Colonic mucosa (tissue), 4 donors: ENCODE data around the gene TRMT11. TPM values are rescaled to one million over a fixed set of nuclear protein-coding genes. Genes with fewer than 3 reads are reported as not detected.

ENCODE experiments used
- DNase-seq: peaks from one replicate; pipeline ENCODE4 v3.0.0-alpha.2; 2020
- H3K27ac ChIP-seq: fragments of 200-600 bp; one replicate; pipeline ENCODE4 v1.8.0; 2021
- H3K27me3 ChIP-seq: fragments of 200-600 bp; one replicate; pipeline ENCODE4 v1.8.0; 2021
- H3K36me3 ChIP-seq: fragments of 200-600 bp; one replicate; pipeline ENCODE4 v1.8.0; 2021
- H3K4me1 ChIP-seq: fragments of 200-600 bp; one replicate; pipeline ENCODE4 v1.8.0; 2021; ENCODE audit warnings: mild to moderate bottlenecking
- H3K4me3 ChIP-seq: fragments of 200-600 bp; one replicate; pipeline ENCODE4 v1.8.0; 2021
- H3K9ac ChIP-seq, 2 donors: one replicate each; pipeline ENCODE4 v1.7.0; 2013; ENCODE audit warnings: control low read depth in 2 of 2, low read depth in 2 of 2, low read length in 2 of 2
- H3K9me3 ChIP-seq: fragments of 200-600 bp; one replicate; pipeline ENCODE4 v1.8.0; 2021
- CTCF ChIP-seq: fragments of 200-600 bp; IDR thresholded peaks from one replicate; pipeline ENCODE4 v1.8.0; 2022; ENCODE audit warnings: antibody characterized with exemption, mild to moderate bottlenecking
- intact Hi-C: fragments of 100-400 bp; cut with DNase I; formaldehyde crosslinking; loops from one replicate; pipeline ENCODE4 v1.14.1; 2022
- total RNA-seq, 2 donors: library from RNA; stranded (reverse); fragmentation: NEBNext Ultra II Directional in 1 of 2; extraction: Animal tissue kit (Norgen Biotek cat#: 25700) in 1 of 2; gene quantifications; one replicate each; pipeline ENCODE4 v1.2.1, GENCODE V29; 2021
- donor health status: healthy.
- donor health status: DM: no; HTN: no; CAD: no.
- donor health status: DM: no; HTN: no; CAD: no.

The TRMT11 gene
- total RNA-seq, 2 donors from 2014 or later: 17.0 to 18.7 TPM

DNA sequence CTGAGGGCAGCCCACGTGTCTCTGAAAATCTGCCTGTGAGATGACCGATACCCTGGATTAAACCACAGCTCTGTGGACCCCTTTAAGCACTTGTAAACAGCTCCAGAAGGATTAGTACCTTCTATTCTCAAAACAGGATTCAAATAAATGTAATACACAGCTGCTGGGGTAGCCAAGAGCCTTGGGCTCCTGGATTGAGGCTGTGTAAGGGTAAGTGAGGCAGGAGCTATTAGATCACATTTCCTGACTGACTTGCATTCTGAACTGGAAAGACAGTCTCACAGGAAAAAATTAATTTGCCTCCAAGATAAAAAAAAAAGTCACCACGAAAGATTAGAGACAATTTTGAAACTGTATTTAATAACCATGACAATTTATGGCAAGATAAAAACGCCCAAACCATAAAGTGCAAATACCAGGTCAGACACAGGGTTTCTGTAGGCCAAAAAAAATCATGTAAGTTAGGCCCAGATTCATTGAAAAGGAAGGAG lies 78.0 kb downstream of the TRMT11 start:
- no peaks in the 10 kb centered on the region for H3K9me3 ChIP-seq
- H3K4me3 ChIP-seq: no peak overlapping the region
- no peak for DNase-seq
- intact Hi-C loops: no loop called here
- no peaks in the 10 kb centered on the region for H3K36me3 ChIP-seq
- H3K27ac ChIP-seq: no peak overlapping the region
- no peak overlapping the region for H3K9ac ChIP-seq
- no peaks in the 10 kb centered on the region for H3K27me3 ChIP-seq
- H3K4me1 ChIP-seq: no peaks in the 10 kb centered on the region
- TF ChIP-seq CTCF: no peak

GRCh38 chr6:126064748-126065401 lies 78.5 kb downstream of the TRMT11 start:
- no peak overlapping the region for H3K4me3 ChIP-seq
- H3K4me1 ChIP-seq: no peaks in the 10 kb centered on the region
- no peaks in the 10 kb centered on the region for H3K36me3 ChIP-seq
- no peak overlapping the region for H3K9ac ChIP-seq
- intact Hi-C loops: no loop called here
- no peak for DNase-seq
- H3K27me3 ChIP-seq: no peaks in the 10 kb centered on the region
- H3K9me3 ChIP-seq: no peaks in the 10 kb centered on the region
- H3K27ac ChIP-seq: no peak overlapping the region
- TF ChIP-seq CTCF: no peak

- Histone ChIP-seq H3K36me3 (no peaks in the 10 kb centered on the region), H3K27ac (no peak overlapping the region), H3K27me3 (no peaks in the 10 kb centered on the region), H3K4me1 (no peaks in the 10 kb centered on the region), H3K9ac (no peak overlapping the region), H3K4me3 (no peak overlapping the region), H3K9me3 (no peaks in the 10 kb centered on the region)
- no peak for TF ChIP-seq CTCF
- no peak for DNase-seq
- intact Hi-C loops: no loop called here
Observed at GRCh38 chr6:126066053-126067048, 80.0 kb downstream of the TRMT11 start.

DNA sequence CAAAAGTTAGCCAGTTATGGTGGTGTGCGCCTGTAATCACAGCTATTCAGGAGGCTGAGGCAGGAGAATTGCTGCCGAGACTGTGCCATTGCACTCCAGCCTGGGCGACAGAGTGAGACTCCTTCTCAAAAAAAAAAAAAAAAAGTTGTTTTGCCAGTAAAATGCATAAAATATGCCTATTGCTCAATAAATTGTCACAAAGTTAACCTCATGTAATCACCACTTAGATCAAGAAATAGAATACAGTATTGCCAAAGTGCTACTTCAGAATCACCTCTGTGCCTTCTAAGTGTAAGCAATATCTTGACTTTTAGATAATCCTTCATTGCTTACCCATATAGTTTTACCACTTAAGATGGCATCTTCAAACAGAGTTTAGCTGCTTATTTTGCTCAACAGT lies 80.7 kb downstream of the TRMT11 start:
- TF ChIP-seq CTCF: no peak
- DNase-seq: no peak
- Histone ChIP-seq H3K36me3 (no peaks in the 10 kb centered on the region), H3K27me3 (no peaks in the 10 kb centered on the region), H3K4me1 (no peaks in the 10 kb centered on the region), H3K9ac (no peak overlapping the region), H3K27ac (no peak overlapping the region), H3K4me3 (no peak overlapping the region), H3K9me3 (no peaks in the 10 kb centered on the region)
- intact Hi-C loops: no loop called here

DNA sequence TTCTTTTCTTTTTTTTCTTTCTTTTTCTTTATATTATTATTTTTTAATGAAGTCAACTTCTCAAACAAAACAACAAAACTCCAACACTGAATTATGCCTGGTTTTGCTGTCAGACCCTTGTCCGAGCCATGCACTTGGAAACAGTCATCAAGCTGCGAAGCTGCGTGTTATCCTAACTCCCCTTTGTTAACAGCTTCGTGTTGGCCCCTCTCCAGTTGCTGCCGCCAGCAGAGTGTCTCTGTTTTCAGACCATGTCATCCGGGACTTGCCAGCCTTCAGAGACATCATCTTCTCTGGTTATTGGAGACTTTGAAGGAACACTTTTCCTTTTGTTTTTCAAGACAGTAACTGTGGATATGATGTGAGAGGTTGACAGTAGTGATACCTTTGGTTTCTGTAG lies 83.1 kb downstream of the TRMT11 start:
- no peak for DNase-seq
- TF ChIP-seq CTCF: no peak
- no peak overlapping the region for H3K4me3 ChIP-seq
- H3K4me1 ChIP-seq: no peaks in the 10 kb centered on the region
- intact Hi-C loops: no loop called here
- no peaks in the 10 kb centered on the region for H3K27me3 ChIP-seq
- no peaks in the 10 kb centered on the region for H3K36me3 ChIP-seq
- H3K9ac ChIP-seq: no peak overlapping the region
- no peak overlapping the region for H3K27ac ChIP-seq
- no peaks in the 10 kb centered on the region for H3K9me3 ChIP-seq
